Astrocyte of the cerebellum (primary cell): ENCODE results near the gene THPO.

Source experiments
- DNase-seq: peaks from one replicate; pipeline ENCODE4 v3.0.0-alpha.2; 2011; ENCODE audit warnings: low read depth
- H3K4me3 ChIP-seq: 2 replicates; pipeline ENCODE4 v1.5.1; 2011; ENCODE audit warnings: mild to moderate bottlenecking, low read depth, low read length, moderate library complexity
- in situ Hi-C: cut with HindIII; loops from 2 replicates; pipeline ENCODE4 v1.10.0; 2017; ENCODE audit warnings: low sequenced_read_pairs
- TF ChIP-seq, protein P1 (sequence below): IDR thresholded peaks from 2 replicates; pipeline ENCODE4 v1.5.1; 2012; ENCODE audit warnings: low read length, low read depth, moderate library complexity, mild to moderate bottlenecking; ENCODE audit errors: missing control alignments

The THPO gene

GRCh38 chr3:184377374-184377773 is 633 bp downstream of the THPO start:
- TF ChIP-seq, protein P1, sequence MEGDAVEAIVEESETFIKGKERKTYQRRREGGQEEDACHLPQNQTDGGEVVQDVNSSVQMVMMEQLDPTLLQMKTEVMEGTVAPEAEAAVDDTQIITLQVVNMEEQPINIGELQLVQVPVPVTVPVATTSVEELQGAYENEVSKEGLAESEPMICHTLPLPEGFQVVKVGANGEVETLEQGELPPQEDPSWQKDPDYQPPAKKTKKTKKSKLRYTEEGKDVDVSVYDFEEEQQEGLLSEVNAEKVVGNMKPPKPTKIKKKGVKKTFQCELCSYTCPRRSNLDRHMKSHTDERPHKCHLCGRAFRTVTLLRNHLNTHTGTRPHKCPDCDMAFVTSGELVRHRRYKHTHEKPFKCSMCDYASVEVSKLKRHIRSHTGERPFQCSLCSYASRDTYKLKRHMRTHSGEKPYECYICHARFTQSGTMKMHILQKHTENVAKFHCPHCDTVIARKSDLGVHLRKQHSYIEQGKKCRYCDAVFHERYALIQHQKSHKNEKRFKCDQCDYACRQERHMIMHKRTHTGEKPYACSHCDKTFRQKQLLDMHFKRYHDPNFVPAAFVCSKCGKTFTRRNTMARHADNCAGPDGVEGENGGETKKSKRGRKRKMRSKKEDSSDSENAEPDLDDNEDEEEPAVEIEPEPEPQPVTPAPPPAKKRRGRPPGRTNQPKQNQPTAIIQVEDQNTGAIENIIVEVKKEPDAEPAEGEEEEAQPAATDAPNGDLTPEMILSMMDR: no peak
- no peak for DNase-seq
- no peak overlapping the region for H3K4me3 ChIP-seq
- in situ Hi-C loops: no loop called here

DNA sequence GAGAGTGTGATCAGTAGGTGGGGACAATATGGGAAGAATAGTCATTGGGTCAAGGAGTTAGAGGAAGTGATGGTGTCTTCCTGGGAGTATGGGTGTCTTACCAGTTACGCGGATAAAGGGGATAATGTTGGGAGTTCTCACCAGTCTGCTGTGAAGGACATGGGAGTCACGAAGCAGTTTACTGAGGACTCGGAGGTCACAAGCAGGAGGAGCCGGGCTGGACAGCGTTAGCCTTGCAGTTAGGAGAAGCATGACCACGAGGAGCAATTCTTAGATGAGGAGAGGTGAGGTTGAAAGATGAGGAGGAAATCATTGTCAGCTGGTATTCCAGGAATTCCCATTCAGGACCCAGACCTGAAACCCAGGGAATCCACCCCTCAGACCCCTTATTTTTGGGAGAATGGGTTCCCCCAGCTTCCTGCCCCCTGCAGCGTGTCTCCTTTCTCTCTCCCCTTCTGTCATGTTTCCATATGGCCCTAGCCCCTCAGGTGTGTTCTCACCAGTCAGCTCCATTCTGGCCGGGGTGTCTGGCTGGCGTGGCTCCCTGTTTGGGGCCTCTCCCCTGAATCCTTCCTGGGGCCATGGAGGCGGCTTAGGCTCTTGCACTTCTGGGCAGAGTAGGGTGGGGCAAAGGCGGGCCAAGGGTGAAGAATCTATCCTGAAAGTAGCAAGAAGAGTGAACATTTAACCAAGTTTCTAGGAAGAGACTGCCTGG is 2.1 kb downstream of the THPO start:
- no peak for DNase-seq
- TF ChIP-seq, protein P1: no peak
- in situ Hi-C loops: no loop called here
- H3K4me3 ChIP-seq: no peak overlapping the region

DNA sequence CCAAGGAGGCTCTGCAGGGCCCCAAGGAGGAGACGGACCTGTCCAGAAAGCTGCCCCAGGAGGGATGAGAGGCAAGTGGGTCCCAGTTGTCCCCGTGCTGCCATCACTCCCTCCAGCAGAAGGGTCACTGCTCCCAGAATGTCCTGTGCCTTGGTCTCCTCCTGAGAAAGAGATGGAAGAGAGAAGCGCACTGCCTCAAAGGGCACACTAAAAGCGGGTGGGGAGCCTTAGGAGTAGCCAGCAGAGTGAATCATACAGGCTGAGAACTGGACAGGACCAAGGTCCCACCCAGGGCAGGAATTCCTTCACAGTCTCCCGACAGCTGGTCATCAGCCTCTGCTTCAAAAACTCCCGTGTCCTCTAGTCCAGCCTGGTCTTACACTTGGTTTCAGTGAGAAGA is 4.6 kb downstream of the THPO start:
- in situ Hi-C loops: no loop called here
- TF ChIP-seq, protein P1: no peak
- no peak for DNase-seq
- H3K4me3 ChIP-seq: no peak overlapping the region

GRCh38 chr3:184372911-184373310 is 5.1 kb downstream of the THPO start:
- no peak overlapping the region for H3K4me3 ChIP-seq
- in situ Hi-C loops: no loop called here
- DNase-seq: no peak
- TF ChIP-seq, protein P1: no peak

DNA sequence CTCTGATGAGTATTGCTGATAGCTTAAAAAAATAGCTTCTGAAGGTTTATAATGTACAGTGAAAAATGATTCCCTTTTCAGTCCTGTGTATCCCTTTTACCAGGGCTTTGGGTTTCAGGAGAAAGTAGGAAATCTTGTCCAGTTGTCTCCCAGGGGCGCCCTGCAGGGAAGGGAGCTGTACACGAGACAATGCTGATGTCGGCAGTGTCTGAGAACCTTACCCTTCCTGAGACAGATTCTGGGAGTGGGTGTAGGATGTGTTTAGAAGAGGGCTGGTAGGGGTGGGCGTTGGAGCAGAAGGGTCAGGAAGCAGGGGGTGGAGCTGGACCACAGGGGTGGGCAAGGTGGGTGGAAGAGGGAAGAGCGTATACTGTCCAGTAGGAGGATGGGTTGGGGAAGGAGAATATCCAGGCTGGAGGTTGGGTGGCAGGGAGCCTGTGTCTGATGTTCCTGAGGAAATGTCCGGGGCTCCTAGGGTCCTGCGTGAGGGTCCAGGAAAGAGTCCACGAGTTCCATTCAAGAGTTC is 5.6 kb downstream of the THPO start:
- TF ChIP-seq, protein P1: no peak
- DNase-seq: no peak
- no peak overlapping the region for H3K4me3 ChIP-seq
- in situ Hi-C loops: no loop called here

- peak; percentile 79 for DNase-seq
Observed at GRCh38 chr3:184371570-184372018, 6.4 kb downstream of the THPO start.

More at GRCh38 chr3:184371570-184372018, 6.4 kb downstream of the THPO start:
- TF ChIP-seq, protein P1: peak; percentile 95
- in situ Hi-C loops: no loop called here
- no peak overlapping the region for H3K4me3 ChIP-seq
